ENCODE results near the gene DYNLL2. TPM values are rescaled to one million over a fixed set of nuclear protein-coding genes. Genes with fewer than 3 reads are reported as not detected.

Gene DYNLL2
- total and polyA plus RNA-seq, 9 of the 15 experiments (the other 6 are each of a cell fraction or from before 2014, with no cell fraction given): 1.8 to 24.5 (median 13.0) TPM

DNA sequence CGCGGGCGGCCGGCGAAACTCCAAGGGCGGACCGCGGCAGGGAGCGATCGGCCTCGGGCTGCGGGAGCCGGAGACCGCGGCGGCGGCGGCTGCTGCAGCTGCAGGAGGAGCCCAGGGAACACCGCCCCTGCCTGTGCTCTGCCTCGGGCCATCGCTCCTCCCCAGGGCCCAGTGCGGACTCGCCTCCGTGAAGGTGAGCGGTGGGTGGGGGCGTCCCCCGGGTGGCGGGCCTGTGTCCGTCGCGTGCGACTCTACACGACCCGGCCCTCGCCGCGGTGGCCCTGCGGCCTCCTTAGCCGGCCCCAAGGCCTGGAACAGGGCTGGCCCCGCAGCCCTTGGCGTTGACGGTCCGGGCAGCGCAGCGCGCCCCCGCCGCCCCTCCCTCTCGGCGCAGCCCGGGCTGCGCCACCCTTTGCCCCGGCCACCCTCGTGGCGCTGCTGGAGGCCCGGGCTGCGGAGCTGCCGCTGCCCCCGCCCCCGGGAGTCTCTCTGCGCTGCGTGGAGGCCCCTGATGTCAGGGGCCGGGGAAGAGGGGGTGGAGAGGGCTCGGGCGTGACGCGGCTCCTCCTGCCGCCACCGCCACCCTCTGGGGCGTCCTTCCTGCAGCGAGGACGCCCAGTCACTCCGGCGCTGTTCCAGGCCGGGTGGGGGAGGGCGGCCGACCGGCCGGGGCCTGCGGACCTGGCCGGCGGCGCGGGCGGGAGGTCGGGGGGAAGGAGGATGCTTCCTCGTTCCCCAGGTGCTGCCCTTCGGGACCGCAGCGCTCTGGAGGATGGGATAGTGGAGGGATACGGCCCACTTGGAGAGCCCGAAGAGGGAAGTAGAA, 485 bp downstream of the DYNLL2 start:
- Histone ChIP-seq H3K27me3 (ENCODE audit: control insufficient read depth in 2 of 2, insufficient read depth in 2 of 2, low read length in 2 of 2) (no peaks in the 10 kb centered on the region), H3K36me3 (ENCODE audit: control insufficient read depth, insufficient read depth, low read length) (peaks cover 43% of the 10 kb centered on the region), H3K4me1 (replicated peaks in 1 of 2; ENCODE audit: control insufficient read depth in 2 of 2, insufficient read depth in 2 of 2, low read length in 2 of 2) (peaks cover 27 to 44% of the 10 kb centered on the region in 2 experiments), H3K9me3 (replicated peaks; ENCODE audit: control insufficient read depth, insufficient read depth, low read depth, low read length) (no peaks in the 10 kb centered on the region), H3K79me2 (ENCODE audit: control insufficient read depth, insufficient read depth, low read length) (peaks cover 54% of the 10 kb centered on the region), H3K9me1 (ENCODE audit: control insufficient read depth, insufficient read depth, low read length) (peaks cover 19% of the 10 kb centered on the region), H4K20me1 (replicated peaks; ENCODE audit: control insufficient read depth, insufficient read depth, low read length) (peaks cover 45% of the 10 kb centered on the region), H3K9ac (ENCODE audit: insufficient read depth in 1 of 2, low read depth in 2 of 2, low read length in 2 of 2) (peak overlapping the region; percentile 85 to 98), H3K27ac (ENCODE audit: extremely low read depth, low read depth, low read length) (peak overlapping the region; percentile 88), H3K4me2 (ENCODE audit: insufficient read depth, low read length) (peak overlapping the region; percentile 84), H3K4me3 (peak overlapping the region; percentile 91), H2AFZ (ENCODE audit: low read depth, low read length) (0 out of 2 replicates have a peak overlapping the region, but pooled peaks have one; percentile 21)
- no peak for FAIRE-seq
- in situ Hi-C loops (cut with MboI): no loop called here
- WGBS (ENCODE audit: insufficient coverage, low coverage, missing lambda C conversion rate): 0% methylated on average over 45 of the region's 92 CpGs
- intact Hi-C loops (cut with micrococcal nuclease): loop anchor here (1.0 kb wide), 1 partner anchor 78 kb away; no protein-coding TSS in a partner anchor
- CTCF ChIA-PET (ENCODE audit: low intra/inter-chr PET ratio): no interaction called here
- ATAC-seq: peak; percentile 84
- BruUV-seq (replicated peaks): no TSS peak
- POLR2A ChIA-PET: interaction anchor here (0.5 to 3.0 kb wide), 11 partner anchors 8 to 372 kb away, joined by 3 to 23 read pairs (median 4); partner anchors contain the start of gene SRSF1
- DNase-seq (ENCODE audit: extremely low read depth in 1 of 4, low spot score in 3 of 4): peak; percentile 74 to 81 (median 79)
- no peak for TF ChIP-seq THRAP3 (IDR thresholded peaks at IDR 0.05; ENCODE audit: borderline replicate concordance)
- TF ChIP-seq PRMT5 (CRISPR knock-in tag; IDR thresholded peaks at IDR 0.05): no peak
- TF ChIP-seq, protein P1, sequence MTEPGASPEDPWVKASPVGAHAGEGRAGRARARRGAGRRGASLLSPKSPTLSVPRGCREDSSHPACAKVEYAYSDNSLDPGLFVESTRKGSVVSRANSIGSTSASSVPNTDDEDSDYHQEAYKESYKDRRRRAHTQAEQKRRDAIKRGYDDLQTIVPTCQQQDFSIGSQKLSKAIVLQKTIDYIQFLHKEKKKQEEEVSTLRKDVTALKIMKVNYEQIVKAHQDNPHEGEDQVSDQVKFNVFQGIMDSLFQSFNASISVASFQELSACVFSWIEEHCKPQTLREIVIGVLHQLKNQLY (CRISPR knock-in tag; conservative IDR thresholded peaks at IDR 0.05): no peak
- TF ChIP-seq XRCC5 (IDR thresholded peaks at IDR 0.05; ENCODE audit: low read depth, low read length): no peak; the same call in 1 of the 2 replicates
- no peak for TF ChIP-seq NCOA6 (IDR thresholded peaks at IDR 0.05)
- no peak for TF ChIP-seq SMAD2 (IDR thresholded peaks at IDR 0.05; ENCODE audit: low read depth, low read length)
- no peak for TF ChIP-seq ETV5 (CRISPR knock-in tag; IDR thresholded peaks at IDR 0.05; ENCODE audit: low read depth)
- TF ChIP-seq, protein P2, sequence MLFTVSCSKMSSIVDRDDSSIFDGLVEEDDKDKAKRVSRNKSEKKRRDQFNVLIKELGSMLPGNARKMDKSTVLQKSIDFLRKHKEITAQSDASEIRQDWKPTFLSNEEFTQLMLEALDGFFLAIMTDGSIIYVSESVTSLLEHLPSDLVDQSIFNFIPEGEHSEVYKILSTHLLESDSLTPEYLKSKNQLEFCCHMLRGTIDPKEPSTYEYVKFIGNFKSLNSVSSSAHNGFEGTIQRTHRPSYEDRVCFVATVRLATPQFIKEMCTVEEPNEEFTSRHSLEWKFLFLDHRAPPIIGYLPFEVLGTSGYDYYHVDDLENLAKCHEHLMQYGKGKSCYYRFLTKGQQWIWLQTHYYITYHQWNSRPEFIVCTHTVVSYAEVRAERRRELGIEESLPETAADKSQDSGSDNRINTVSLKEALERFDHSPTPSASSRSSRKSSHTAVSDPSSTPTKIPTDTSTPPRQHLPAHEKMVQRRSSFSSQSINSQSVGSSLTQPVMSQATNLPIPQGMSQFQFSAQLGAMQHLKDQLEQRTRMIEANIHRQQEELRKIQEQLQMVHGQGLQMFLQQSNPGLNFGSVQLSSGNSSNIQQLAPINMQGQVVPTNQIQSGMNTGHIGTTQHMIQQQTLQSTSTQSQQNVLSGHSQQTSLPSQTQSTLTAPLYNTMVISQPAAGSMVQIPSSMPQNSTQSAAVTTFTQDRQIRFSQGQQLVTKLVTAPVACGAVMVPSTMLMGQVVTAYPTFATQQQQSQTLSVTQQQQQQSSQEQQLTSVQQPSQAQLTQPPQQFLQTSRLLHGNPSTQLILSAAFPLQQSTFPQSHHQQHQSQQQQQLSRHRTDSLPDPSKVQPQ (CRISPR knock-in tag; IDR thresholded peaks at IDR 0.05; ENCODE audit: borderline replicate concordance): no peak
- TF ChIP-seq, protein P3, sequence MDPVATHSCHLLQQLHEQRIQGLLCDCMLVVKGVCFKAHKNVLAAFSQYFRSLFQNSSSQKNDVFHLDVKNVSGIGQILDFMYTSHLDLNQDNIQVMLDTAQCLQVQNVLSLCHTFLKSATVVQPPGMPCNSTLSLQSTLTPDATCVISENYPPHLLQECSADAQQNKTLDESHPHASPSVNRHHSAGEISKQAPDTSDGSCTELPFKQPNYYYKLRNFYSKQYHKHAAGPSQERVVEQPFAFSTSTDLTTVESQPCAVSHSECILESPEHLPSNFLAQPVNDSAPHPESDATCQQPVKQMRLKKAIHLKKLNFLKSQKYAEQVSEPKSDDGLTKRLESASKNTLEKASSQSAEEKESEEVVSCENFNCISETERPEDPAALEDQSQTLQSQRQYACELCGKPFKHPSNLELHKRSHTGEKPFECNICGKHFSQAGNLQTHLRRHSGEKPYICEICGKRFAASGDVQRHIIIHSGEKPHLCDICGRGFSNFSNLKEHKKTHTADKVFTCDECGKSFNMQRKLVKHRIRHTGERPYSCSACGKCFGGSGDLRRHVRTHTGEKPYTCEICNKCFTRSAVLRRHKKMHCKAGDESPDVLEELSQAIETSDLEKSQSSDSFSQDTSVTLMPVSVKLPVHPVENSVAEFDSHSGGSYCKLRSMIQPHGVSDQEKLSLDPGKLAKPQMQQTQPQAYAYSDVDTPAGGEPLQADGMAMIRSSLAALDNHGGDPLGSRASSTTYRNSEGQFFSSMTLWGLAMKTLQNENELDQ (CRISPR knock-in tag; IDR thresholded peaks at IDR 0.05; ENCODE audit: borderline replicate concordance): no peak
- no peak for TF ChIP-seq ESRRB (CRISPR knock-in tag; IDR thresholded peaks at IDR 0.05; ENCODE audit: borderline replicate concordance)
- TF ChIP-seq CBX5 (IDR thresholded peaks at IDR 0.05; ENCODE audit: borderline replicate concordance, low read depth): no peak
